CD4-positive, alpha-beta memory T cell (primary cell): ENCODE results near the gene CLIP2. TPM values are rescaled to one million over a fixed set of nuclear protein-coding genes. Genes with fewer than 3 reads are reported as not detected.
"Not testable (repeated sequence)": the region's sequence is repeated elsewhere in the genome, so short reads cannot be mapped to it uniquely, and the experiment has no call there.

Experiments used
- CTCF ChIA-PET: fragments of 350-600 bp; sonication (Branson Sonifier 250); formaldehyde crosslinking; loops from one replicate; lab custom pipeline; 2021; ENCODE audit warnings: inconsistent platforms; ENCODE audit not compliant: partially characterized antibody; lab: Charles Lee
- POLR2A ChIA-PET: fragments of 350-600 bp; sonication (Branson Sonifier 250); formaldehyde crosslinking; loops from one replicate; lab custom pipeline; 2021; ENCODE audit not compliant: partially characterized antibody; lab: Charles Lee
- DNase-seq, 5 donors: peaks; one replicate each; pipeline versions ENCODE4 v3.0.0 to v3.0.0-alpha.2; 2020 to 2022; ENCODE audit warnings: mixed read lengths in 1 of 5
- H3K27ac ChIP-seq: one replicate; pipeline ENCODE4 v1.7.0; 2013; ENCODE audit warnings: low read depth, low read length
- H3K27me3 ChIP-seq: 2 replicates; pipeline ENCODE4 v1.7.0; 2013; ENCODE audit warnings: mild to moderate bottlenecking, low read length, moderate library complexity; ENCODE audit not compliant: insufficient read depth
- H3K36me3 ChIP-seq: 2 replicates; pipeline ENCODE4 v1.7.0; 2013; ENCODE audit warnings: mild to moderate bottlenecking, low read length, moderate library complexity; ENCODE audit not compliant: insufficient read depth
- H3K4me1 ChIP-seq: 2 replicates; pipeline ENCODE4 v1.7.0; 2013; ENCODE audit warnings: mild to moderate bottlenecking, low read length, moderate library complexity; ENCODE audit not compliant: insufficient read depth
- H3K4me3 ChIP-seq, 2 donors: one replicate each; pipeline ENCODE4 v1.7.0; 2013; ENCODE audit warnings: low read length in 2 of 2, mild to moderate bottlenecking in 1 of 2
- H3K9me3 ChIP-seq, 2 donors: one replicate each; pipeline ENCODE4 v1.7.0; 2013; ENCODE audit warnings: low read length in 2 of 2, control low read depth in 1 of 2; ENCODE audit not compliant: control insufficient read depth in 1 of 2
- H3K27ac Mint-ChIP-seq, 7 donors: one replicate each; pipeline ENCODE4 v1.8.0; 2020 to 2021; ENCODE audit warnings: mixed read lengths in 7 of 7, mild to moderate bottlenecking in 6 of 7, inconsistent platforms in 3 of 7, moderate library complexity in 3 of 7
- H3K27me3 Mint-ChIP-seq, 2 donors: one replicate each; pipeline ENCODE4 v1.8.0; 2020 to 2021; ENCODE audit warnings: mixed read lengths in 2 of 2
- H3K36me3 Mint-ChIP-seq, 2 donors: one replicate each; pipeline ENCODE4 v1.8.0; 2020 to 2021; ENCODE audit warnings: mixed read lengths in 2 of 2, inconsistent platforms in 1 of 2, mild to moderate bottlenecking in 1 of 2
- H3K4me1 Mint-ChIP-seq, 4 donors: one replicate each; pipeline ENCODE4 v1.8.0; 2020 to 2021; ENCODE audit warnings: mixed read lengths in 4 of 4, mild to moderate bottlenecking in 1 of 4
- H3K4me3 Mint-ChIP-seq, 8 donors: one replicate each; pipeline ENCODE4 v1.8.0; 2020 to 2021; ENCODE audit warnings: mixed read lengths in 8 of 8, mild to moderate bottlenecking in 7 of 8, moderate library complexity in 6 of 8, inconsistent platforms in 3 of 8
- H3K9me3 Mint-ChIP-seq, 8 donors: one replicate each; pipeline ENCODE4 v1.8.0; 2020 to 2021; ENCODE audit warnings: mixed read lengths in 8 of 8, mild to moderate bottlenecking in 5 of 8, inconsistent platforms in 3 of 8, moderate library complexity in 1 of 8
- intact Hi-C: fragments of 100-400 bp; cut with micrococcal nuclease; formaldehyde crosslinking; loops from one replicate; pipeline ENCODE4 v1.15.1; 2023
- polyA plus RNA-seq, 2 donors: library from polyadenylated mRNA; unstranded; fragments of 300-500 nt; fragmentation: Illumina TruSeq; gene quantifications; one replicate each; pipeline ENCODE4 v1.2.3, GENCODE V29; 2021
- total RNA-seq, 2 experiments: library from RNA; stranded (reverse); gene quantifications; one replicate each; pipeline ENCODE4 v1.2.3, GENCODE V29; 2021

The CLIP2 gene
- total and polyA plus RNA-seq, 4 experiments from 2014 or later, result 0.15 to 5.7 (median 1.7) TPM

GRCh38 chr7:74388880-74389415 is 99.7 kb downstream of the CLIP2 start:
- Histone ChIP-seq H3K36me3 (no peaks in the 10 kb centered on the region), H3K4me1 (no peaks in the 10 kb centered on the region), H3K27ac (no peak overlapping the region), H3K9me3 (no peaks in the 10 kb centered on the region), H3K27me3 (no peaks in the 10 kb centered on the region), H3K4me3 (no peak overlapping the region)
- no peak overlapping the region for H3K4me3 Mint-ChIP-seq
- H3K9me3 Mint-ChIP-seq, result no peaks in the 10 kb centered on the region
- no peaks in the 10 kb centered on the region for H3K27me3 Mint-ChIP-seq
- ChIA-PET CTCF (interaction anchor here (1.0 to 5.2 kb wide), 4 partner anchors 12 to 183 kb away, joined by 3 to 35 read pairs (median 6); no protein-coding TSS in a partner anchor), POLR2A (no interaction called here)
- no peaks in the 10 kb centered on the region for H3K4me1 Mint-ChIP-seq
- intact Hi-C loops, result no loop called here
- DNase-seq, result no peak
- no peak overlapping the region for H3K27ac Mint-ChIP-seq
- no peaks in the 10 kb centered on the region for H3K36me3 Mint-ChIP-seq

GRCh38 chr7:74393722-74394121 is 104.5 kb downstream of the CLIP2 start:
- intact Hi-C loops, POLR2A ChIA-PET, H3K4me1 Mint-ChIP-seq, H3K4me3 ChIP-seq, H3K27me3 Mint-ChIP-seq, H3K9me3 ChIP-seq, H3K27me3 ChIP-seq, H3K36me3 ChIP-seq, H3K4me1 ChIP-seq, DNase-seq, H3K36me3 Mint-ChIP-seq, H3K9me3 Mint-ChIP-seq, H3K27ac ChIP-seq, H3K4me3 Mint-ChIP-seq: not testable (repeated sequence)
- peak overlapping the region in 1 of 7 donors; percentile 1 for H3K27ac Mint-ChIP-seq
- CTCF ChIA-PET, result interaction anchor here (0.6 to 5.2 kb wide), 3 partner anchors 7 to 287 kb away, joined by 4 to 35 read pairs (median 6); no protein-coding TSS in a partner anchor

DNA sequence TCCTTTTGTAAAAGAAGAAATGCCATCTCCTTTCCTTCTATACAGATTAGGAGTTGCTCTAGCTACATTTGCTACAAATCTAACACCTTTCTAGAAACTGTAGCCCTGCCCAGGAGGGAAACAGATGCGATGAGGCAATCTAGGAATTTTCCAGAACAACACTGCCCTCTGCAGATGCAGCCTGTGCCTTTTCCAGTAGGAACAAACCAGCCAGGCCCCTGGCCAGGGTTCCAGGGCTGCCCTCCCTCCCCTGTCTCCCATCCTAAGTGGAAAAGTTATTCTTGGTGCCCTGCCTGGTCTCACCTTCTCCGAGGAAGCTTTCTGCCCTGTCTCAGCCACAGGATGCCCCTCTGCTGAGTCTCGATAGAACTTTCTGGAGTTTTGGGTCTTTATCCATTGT is 105.4 kb downstream of the CLIP2 start:
- H3K9me3 ChIP-seq, H3K9me3 Mint-ChIP-seq, H3K4me3 ChIP-seq, H3K36me3 Mint-ChIP-seq, H3K27ac Mint-ChIP-seq, H3K27ac ChIP-seq, POLR2A ChIA-PET, DNase-seq, H3K36me3 ChIP-seq, H3K4me1 Mint-ChIP-seq, H3K4me3 Mint-ChIP-seq, H3K4me1 ChIP-seq, H3K27me3 Mint-ChIP-seq, H3K27me3 ChIP-seq, intact Hi-C loops: not testable (repeated sequence)
- CTCF ChIA-PET, result interaction anchor here (1.1 to 2.0 kb wide), 2 partner anchors 188 kb away, joined by 4 to 6 read pairs; no protein-coding TSS in a partner anchor

DNA sequence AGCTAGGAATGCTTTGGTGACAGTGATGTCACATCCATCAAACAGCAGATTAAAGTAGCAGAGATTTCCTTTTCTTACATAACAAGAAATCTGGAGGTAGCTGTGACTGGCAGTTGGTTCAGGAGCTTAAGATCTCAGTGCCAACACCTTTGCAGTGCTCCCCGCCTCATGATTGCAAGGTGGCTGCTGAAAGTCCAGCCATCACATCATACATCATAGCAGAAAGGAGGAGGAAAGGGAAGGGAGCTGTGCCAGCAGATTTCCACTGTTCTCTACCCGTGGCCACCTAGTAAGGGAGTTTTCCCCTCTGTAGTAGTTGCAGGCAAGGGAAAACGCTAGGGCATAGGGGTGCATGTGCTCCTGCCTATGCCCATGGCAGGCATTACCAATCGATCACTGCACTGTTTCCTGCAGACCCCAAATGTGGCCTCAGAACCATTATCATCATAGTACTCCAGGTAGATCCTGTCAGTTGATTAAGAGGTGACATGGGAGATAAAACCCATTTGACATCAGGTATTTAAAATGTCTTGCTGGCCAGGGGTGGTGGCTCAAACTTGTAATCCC is 106.6 kb downstream of the CLIP2 start:
- H3K27ac Mint-ChIP-seq, result no peak overlapping the region
- H3K36me3 ChIP-seq, result no peaks in the 10 kb centered on the region
- no peak overlapping the region for H3K4me3 ChIP-seq
- H3K36me3 Mint-ChIP-seq, result peaks cover 0 to 4% of the 10 kb centered on the region in 2 donors
- no peak overlapping the region for H3K27ac ChIP-seq
- intact Hi-C loops, result no loop called here
- POLR2A ChIA-PET, result no interaction called here
- no peaks in the 10 kb centered on the region for H3K4me1 ChIP-seq
- no peak for DNase-seq
- H3K4me1 Mint-ChIP-seq, result no peaks in the 10 kb centered on the region
- H3K27me3 ChIP-seq, result no peaks in the 10 kb centered on the region
- no peaks in the 10 kb centered on the region for H3K27me3 Mint-ChIP-seq
- H3K9me3 Mint-ChIP-seq, result no peaks in the 10 kb centered on the region
- CTCF ChIA-PET, result interaction anchor here (1.1 kb wide), 1 partner anchor 189 kb away, joined by 4 read pairs; no protein-coding TSS in a partner anchor
- no peak overlapping the region for H3K4me3 Mint-ChIP-seq
- no peaks in the 10 kb centered on the region for H3K9me3 ChIP-seq

- no peak for DNase-seq
- POLR2A ChIA-PET, result no interaction called here
- Mint-ChIP-seq H3K36me3 (peaks cover 0 to 4% of the 10 kb centered on the region in 2 donors), H3K27me3 (no peaks in the 10 kb centered on the region), H3K27ac (no peak overlapping the region), H3K4me1 (peaks cover 0 to 2% (median 0%) of the 10 kb centered on the region in 4 donors), H3K4me3 (no peak overlapping the region), H3K9me3 (no peaks in the 10 kb centered on the region)
- Histone ChIP-seq H3K36me3 (no peaks in the 10 kb centered on the region), H3K9me3 (no peaks in the 10 kb centered on the region), H3K27me3 (no peaks in the 10 kb centered on the region), H3K4me1 (no peaks in the 10 kb centered on the region), H3K27ac (no peak overlapping the region), H3K4me3 (no peak overlapping the region)
- intact Hi-C loops, result no loop called here
- CTCF ChIA-PET, result no interaction called here
Measured at GRCh38 chr7:74396993-74397392, 107.8 kb downstream of the CLIP2 start.

DNA sequence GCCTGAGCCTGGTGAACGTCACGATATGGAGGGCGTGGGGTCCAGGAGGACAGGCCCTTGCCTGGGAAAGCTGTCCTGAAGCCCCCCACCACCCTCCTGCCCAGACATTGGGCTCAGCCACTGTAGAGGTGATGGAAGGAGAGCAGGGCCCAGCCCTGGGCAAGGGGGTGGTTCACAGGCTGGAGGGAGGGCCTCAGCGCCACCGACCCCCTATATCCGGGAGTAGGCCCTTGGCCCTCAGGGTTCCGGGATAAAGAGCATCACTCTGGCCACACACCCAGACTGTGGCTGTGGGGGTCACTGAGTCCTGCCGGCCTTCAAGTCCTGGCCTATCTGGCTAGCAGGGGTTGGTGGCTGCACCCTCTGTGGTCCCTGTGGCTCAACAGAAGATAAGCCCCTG is 109.2 kb downstream of the CLIP2 start:
- POLR2A ChIA-PET, result no interaction called here
- no peak overlapping the region for H3K4me3 ChIP-seq
- CTCF ChIA-PET, result interaction anchor here (0.8 to 1.5 kb wide), 2 partner anchors 188 to 192 kb away, joined by 3 to 8 read pairs; no protein-coding TSS in a partner anchor
- no peak overlapping the region for H3K27ac ChIP-seq
- H3K4me3 Mint-ChIP-seq, result no peak overlapping the region
- no peaks in the 10 kb centered on the region for H3K9me3 Mint-ChIP-seq
- H3K27me3 Mint-ChIP-seq, result no peaks in the 10 kb centered on the region
- intact Hi-C loops, result no loop called here
- no peaks in the 10 kb centered on the region for H3K27me3 ChIP-seq
- no peaks in the 10 kb centered on the region for H3K4me1 ChIP-seq
- no peaks in the 10 kb centered on the region for H3K36me3 ChIP-seq
- H3K9me3 ChIP-seq, result no peaks in the 10 kb centered on the region
- no peak for DNase-seq
- peaks cover 0 to 2% (median 0%) of the 10 kb centered on the region in 4 donors for H3K4me1 Mint-ChIP-seq
- H3K36me3 Mint-ChIP-seq, result peaks cover 0 to 4% of the 10 kb centered on the region in 2 donors
- no peak overlapping the region for H3K27ac Mint-ChIP-seq

GRCh38 chr7:74399006-74399405 is 109.8 kb downstream of the CLIP2 start:
- Mint-ChIP-seq H3K27me3 (no peaks in the 10 kb centered on the region), H3K27ac (peak overlapping the region in 1 of 7 donors; percentile 14), H3K36me3 (peaks cover 0 to 4% of the 10 kb centered on the region in 2 donors), H3K9me3 (no peaks in the 10 kb centered on the region), H3K4me3 (no peak overlapping the region), H3K4me1 (peaks cover 0 to 2% (median 0%) of the 10 kb centered on the region in 4 donors)
- Histone ChIP-seq H3K4me3 (no peak overlapping the region), H3K4me1 (no peaks in the 10 kb centered on the region), H3K27me3 (no peaks in the 10 kb centered on the region), H3K36me3 (no peaks in the 10 kb centered on the region), H3K27ac (no peak overlapping the region), H3K9me3 (no peaks in the 10 kb centered on the region)
- POLR2A ChIA-PET, result no interaction called here
- DNase-seq, result no peak
- intact Hi-C loops, result no loop called here
- CTCF ChIA-PET, result interaction anchor here (0.8 to 1.5 kb wide), 2 partner anchors 188 to 193 kb away, joined by 3 to 8 read pairs; no protein-coding TSS in a partner anchor
